Mesothelial cell of epicardium (in vitro differentiated cells): ENCODE measurements around the gene BCL11B. TPM values are rescaled to one million over a fixed set of nuclear protein-coding genes. Genes with fewer than 3 reads are reported as not detected.
A peak's percentile ranks its signal among the peaks of the same experiment; 100 is the strongest.

ENCODE experiments used
- DNase-seq, 2 experiments: peaks; one replicate each; pipeline ENCODE4 v3.0.0; 2021; ENCODE audit warnings: low spot score in 2 of 2; ENCODE audit not compliant: unreplicated experiment in 2 of 2
- H3K27ac Mint-ChIP-seq: 2 replicates; pipeline ENCODE4 v1.8.0; 2021; ENCODE audit warnings: mixed read lengths
- H3K27me3 Mint-ChIP-seq: 2 replicates; pipeline ENCODE4 v1.8.0; 2021; ENCODE audit warnings: low read depth, mixed read lengths
- H3K36me3 Mint-ChIP-seq: 2 replicates; pipeline ENCODE4 v1.8.0; 2021; ENCODE audit warnings: mixed read lengths
- H3K4me1 Mint-ChIP-seq: 2 replicates; pipeline ENCODE4 v1.8.0; 2021; ENCODE audit warnings: mixed read lengths
- H3K4me3 Mint-ChIP-seq: 2 replicates; pipeline ENCODE4 v1.8.0; 2021; ENCODE audit warnings: mild to moderate bottlenecking, moderate library complexity, mixed read lengths
- H3K9me3 Mint-ChIP-seq: 2 replicates; pipeline ENCODE4 v1.8.0; 2021; ENCODE audit warnings: mixed read lengths
- CTCF ChIP-seq: fragments of 200-600 bp; sonication (generic); IDR thresholded peaks from one replicate; pipeline ENCODE4 v1.5.0; 2021; ENCODE audit warnings: antibody characterized with exemption; ENCODE audit not compliant: unreplicated experiment
- total RNA-seq: library from RNA; stranded (reverse); gene quantifications from 3 replicates; pipeline ENCODE4 v1.2.1, GENCODE V29; 2021

The BCL11B gene
- total RNA-seq, 1 donor from 2014 or later: 11.8 TPM

DNA sequence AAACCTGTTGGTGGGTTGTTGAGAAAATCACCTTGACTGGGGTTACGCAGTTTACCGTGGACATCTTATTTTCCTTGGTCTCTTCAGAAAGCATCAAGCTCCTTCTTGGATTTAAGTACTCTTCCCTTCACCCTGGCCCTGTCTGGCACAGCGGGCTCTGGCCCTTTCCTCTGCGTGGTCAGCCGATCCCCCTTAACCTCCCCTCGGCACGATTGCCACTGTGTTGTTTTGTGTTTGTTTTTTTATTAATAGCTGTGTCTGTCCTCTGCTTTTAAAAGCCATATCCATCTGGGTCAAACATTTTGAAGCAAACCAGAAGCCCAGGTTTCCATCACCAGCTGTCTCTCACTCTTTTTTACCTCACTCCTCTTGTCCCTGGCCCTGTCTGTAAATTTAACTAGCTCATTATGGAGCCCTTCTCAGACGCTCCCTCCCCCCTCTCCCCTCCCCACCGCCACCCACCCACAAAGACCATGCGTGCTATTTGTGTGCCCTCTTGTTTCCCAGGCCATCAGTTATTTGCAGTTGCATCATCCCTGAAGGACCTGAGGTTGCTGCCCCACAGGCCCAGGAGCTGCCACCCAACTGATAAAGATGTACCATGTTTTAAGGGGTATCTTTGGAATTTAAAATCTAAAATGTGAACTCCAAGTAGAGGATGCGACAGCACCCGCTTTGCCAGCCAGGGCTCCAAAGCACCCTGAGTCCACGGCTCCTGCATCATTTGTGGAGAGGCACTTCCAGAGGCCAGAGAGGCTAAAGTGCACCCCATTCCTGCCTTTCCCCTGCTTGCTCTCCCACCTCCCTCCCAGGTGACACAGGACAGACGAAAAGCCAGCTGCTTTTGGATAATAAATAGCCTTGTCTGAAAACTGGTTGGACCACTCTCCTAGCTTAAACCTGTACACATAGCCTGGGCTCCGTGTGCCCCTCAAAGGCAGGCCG, 3.9 kb downstream of the BCL11B start:
- TF ChIP-seq CTCF: no peak
- Mint-ChIP-seq H3K9me3 (no peaks in the 10 kb centered on the region), H3K4me3 (peak overlapping the region; percentile 61), H3K27me3 (peaks cover 32% of the 10 kb centered on the region), H3K27ac (peak overlapping the region; percentile 8), H3K36me3 (no peaks in the 10 kb centered on the region), H3K4me1 (peaks cover 70% of the 10 kb centered on the region)
- no peak for DNase-seq

- Mint-ChIP-seq H3K4me3 (no peak overlapping the region), H3K36me3 (no peaks in the 10 kb centered on the region), H3K27me3 (peaks cover 35% of the 10 kb centered on the region), H3K27ac (no peak overlapping the region), H3K9me3 (no peaks in the 10 kb centered on the region), H3K4me1 (peaks cover 70% of the 10 kb centered on the region)
- no peak for TF ChIP-seq CTCF
- no peak for DNase-seq
These were observed 4.6 kb downstream of the BCL11B start for GRCh38 chr14:99267381-99267780.

DNA sequence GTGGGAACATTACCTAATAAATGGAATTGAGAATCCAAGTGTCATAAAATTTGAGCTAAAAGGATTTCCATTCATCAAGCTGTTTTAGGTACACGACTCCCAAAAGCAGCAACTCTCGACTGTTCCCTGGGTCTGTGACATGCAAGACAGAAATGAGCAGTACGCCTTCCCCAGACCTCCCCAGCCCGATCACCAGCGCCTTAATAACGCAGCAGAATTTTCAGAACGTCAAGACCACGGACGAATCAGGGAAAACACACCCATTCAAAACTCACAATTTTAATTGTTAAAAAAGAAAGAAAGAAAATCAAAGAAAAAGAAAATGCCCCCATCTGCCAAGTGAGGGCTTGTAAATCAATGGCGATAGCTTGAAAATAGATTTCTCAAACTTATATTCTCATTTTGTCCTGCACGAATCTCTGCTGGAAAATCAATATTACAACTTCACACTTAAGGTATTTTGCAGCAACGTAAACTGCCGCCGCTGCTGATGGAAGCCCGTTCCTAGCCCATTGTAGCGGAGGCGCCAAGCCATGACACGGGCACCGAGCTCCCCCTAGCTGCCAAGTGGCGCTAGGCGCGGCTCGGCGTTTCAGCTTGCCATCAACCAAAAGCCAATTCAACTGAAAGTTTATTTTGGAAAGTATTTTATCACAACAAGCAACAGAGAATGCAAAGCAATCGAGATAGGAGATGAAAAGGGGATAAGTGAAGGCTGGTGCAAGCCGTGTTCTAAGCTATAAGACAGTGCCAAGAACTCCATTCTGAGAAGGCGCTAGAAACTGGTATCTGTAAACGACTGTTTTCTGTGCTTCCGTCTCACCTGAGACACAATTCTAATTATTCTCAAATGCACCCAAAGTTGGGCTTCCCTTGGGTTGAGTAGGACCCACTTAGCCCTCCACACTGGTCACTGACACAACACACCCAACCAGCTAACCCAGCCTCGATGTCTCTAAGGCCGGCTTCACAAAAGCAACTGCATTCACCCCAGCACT, 5.5 kb downstream of the BCL11B start:
- peaks cover 74% of the 10 kb centered on the region for H3K4me1 Mint-ChIP-seq
- peak; percentile 70 to 87 for DNase-seq
- H3K4me3 Mint-ChIP-seq: peak overlapping the region; percentile 56
- H3K9me3 Mint-ChIP-seq: no peaks in the 10 kb centered on the region
- peaks cover 34% of the 10 kb centered on the region for H3K27me3 Mint-ChIP-seq
- no peak overlapping the region for H3K27ac Mint-ChIP-seq
- peak; percentile 91 for TF ChIP-seq CTCF
- no peaks in the 10 kb centered on the region for H3K36me3 Mint-ChIP-seq

DNA sequence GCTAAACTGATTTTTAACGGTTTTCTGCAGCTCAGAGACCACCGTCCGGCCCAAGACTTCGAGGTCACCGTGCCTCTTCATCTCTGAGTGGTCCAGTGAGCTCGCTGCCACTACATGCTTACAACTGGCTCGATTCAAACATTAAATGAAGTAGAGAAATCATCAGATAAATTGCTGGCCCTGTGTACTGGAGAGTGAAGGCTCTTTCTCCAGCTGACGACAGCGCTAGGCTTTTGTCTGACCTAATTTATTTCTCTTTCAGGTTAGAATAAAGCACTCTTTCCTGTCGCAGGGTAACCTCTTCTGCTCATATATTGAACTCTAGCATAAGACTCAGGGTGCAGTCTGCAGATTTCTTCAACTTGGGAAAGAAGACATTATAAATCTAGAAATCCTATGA, 6.4 kb downstream of the BCL11B start:
- TF ChIP-seq CTCF: no peak
- no peaks in the 10 kb centered on the region for H3K9me3 Mint-ChIP-seq
- no peak overlapping the region for H3K27ac Mint-ChIP-seq
- no peak overlapping the region for H3K4me3 Mint-ChIP-seq
- DNase-seq: no peak
- peaks cover 31% of the 10 kb centered on the region for H3K27me3 Mint-ChIP-seq
- no peaks in the 10 kb centered on the region for H3K36me3 Mint-ChIP-seq
- H3K4me1 Mint-ChIP-seq: peaks cover 80% of the 10 kb centered on the region

DNA sequence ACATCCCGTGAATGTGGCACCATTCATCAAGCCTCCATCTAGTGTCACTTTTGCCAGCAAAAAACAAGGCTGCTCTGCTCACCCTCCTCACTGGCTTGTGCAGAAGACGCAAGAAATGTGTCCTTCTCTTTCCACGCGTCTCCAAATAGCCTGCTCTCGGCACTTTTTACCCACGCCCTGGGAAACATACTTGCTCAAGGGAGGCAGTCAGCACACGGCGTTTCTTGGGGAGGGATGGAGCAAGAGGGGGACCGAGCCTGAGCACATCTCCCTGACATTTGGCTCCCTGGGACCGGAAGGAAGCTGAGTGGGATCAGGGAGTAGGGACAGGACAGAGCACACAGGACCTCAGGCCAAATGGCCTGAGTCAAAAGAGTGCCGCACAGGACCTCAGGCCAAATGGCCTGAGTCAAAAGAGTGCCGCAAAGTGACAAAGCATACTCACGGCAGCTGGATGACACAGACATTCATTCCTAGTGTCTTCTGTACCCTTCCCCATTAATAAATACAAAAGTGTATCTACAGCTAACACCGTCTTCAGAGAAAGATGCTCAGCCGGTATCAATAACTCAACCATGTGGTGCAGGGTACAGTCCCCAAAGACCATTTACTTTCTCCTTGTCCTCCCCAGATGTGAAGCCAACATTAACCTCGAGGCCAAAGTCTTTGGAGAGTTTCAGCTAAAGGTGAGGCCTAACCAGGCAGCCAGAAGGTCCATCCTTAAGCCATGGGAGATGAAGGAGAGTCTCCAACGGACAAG, 7.1 kb downstream of the BCL11B start:
- Mint-ChIP-seq H3K27me3 (peaks cover 28% of the 10 kb centered on the region), H3K27ac (no peak overlapping the region), H3K4me3 (no peak overlapping the region), H3K36me3 (no peaks in the 10 kb centered on the region), H3K9me3 (no peaks in the 10 kb centered on the region), H3K4me1 (peaks cover 84% of the 10 kb centered on the region)
- DNase-seq: no peak
- no peak for TF ChIP-seq CTCF
